KOPT-K1 (cell line): ENCODE data around the gene LINGO1.

Experiments used
- H3K27ac ChIP-seq: fragments of 200-600 bp; sonication (generic); 2 replicates; pipeline ENCODE4 v1.5.1; 2016; ENCODE audit warnings: antibody characterized with exemption, mild to moderate bottlenecking, low read depth, low read length; ENCODE audit not compliant: poor library complexity, severe bottlenecking
- H3K36me3 ChIP-seq: fragments of 200-600 bp; sonication (generic); 2 replicates; pipeline ENCODE4 v1.5.1; 2017; ENCODE audit warnings: antibody characterized with exemption, mild to moderate bottlenecking, low read length, moderate library complexity; ENCODE audit not compliant: insufficient read depth
- H3K9me3 ChIP-seq: fragments of 200-600 bp; sonication (generic); 2 replicates; pipeline ENCODE4 v1.5.1; 2017; ENCODE audit warnings: antibody characterized with exemption, low read length, mild to moderate bottlenecking; ENCODE audit not compliant: insufficient read depth, poor library complexity, severe bottlenecking

The LINGO1 gene

DNA sequence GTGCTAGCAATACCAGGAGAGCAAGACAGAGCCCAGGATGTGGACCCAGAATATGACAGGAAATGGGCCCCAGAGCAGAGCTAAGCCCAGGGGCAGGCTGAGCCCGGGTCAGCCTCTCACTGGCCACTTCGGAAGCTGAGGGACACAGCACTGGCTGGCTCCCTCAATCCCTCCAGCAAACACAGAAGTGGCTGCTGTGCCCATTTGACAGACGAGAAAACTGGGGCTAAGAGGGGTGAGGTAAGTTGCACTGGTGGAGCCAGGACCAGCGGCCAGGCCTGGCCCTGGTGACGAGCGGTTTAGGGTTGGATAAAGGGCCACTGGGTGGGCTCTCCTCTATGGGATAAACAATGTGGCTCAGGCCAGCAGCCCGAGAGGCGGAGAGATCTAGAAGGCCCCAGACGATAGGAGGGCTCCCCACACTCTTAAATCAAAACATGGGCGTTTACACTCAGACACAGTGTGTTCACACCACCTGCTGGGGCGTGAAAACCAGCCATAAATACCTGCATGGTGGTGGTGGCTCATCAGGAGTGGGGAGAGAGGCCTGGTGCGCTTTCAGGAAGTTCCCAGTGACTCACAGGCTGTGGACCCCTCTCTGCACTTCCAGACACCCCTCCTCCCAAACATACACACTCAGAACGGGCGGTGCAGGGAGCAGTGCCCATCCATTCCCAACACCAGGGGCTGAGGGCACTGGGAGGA, 12.0 kb upstream of the LINGO1 start:
- no peak overlapping the region for H3K27ac ChIP-seq
- H3K36me3 ChIP-seq = no peaks in the 10 kb centered on the region
- H3K9me3 ChIP-seq = no peaks in the 10 kb centered on the region

- H3K27ac ChIP-seq = no peak overlapping the region
- no peaks in the 10 kb centered on the region for H3K9me3 ChIP-seq
- H3K36me3 ChIP-seq = no peaks in the 10 kb centered on the region
Measured at GRCh38 chr15:77643764-77644163, 11.1 kb upstream of the LINGO1 start.

DNA sequence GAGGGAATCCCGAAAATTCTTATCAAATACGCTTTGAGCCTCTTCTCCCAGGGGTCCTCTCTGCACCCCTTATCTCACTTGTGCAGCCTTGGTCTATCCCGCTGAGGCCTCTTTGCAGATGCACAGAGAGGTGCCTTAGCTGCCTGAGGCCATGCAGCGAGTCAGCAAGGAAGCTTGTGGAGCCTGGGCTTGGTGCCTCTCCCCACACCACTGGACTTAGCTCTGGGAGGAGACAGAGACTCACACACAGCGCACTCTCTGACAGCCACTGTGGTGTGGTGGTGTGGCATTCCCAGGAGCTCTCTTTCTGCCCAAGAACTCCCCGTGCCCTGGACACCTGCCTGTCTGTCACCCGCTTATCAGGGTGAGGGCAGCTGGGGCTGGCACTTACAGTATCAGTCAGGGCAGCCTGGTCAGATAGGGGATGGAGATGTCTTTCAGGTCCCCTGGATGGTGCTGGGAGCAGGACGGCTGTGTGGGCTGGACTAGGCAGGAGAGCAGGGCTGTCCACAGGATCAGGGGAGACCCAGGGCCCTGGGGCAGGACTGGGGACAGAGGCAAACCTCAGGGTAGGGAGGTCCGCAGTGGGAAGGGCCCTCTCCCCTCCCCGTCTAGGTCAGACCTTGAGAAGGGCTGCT, 10.2 kb upstream of the LINGO1 start:
- H3K27ac ChIP-seq = no peak overlapping the region
- no peaks in the 10 kb centered on the region for H3K36me3 ChIP-seq
- no peaks in the 10 kb centered on the region for H3K9me3 ChIP-seq

DNA sequence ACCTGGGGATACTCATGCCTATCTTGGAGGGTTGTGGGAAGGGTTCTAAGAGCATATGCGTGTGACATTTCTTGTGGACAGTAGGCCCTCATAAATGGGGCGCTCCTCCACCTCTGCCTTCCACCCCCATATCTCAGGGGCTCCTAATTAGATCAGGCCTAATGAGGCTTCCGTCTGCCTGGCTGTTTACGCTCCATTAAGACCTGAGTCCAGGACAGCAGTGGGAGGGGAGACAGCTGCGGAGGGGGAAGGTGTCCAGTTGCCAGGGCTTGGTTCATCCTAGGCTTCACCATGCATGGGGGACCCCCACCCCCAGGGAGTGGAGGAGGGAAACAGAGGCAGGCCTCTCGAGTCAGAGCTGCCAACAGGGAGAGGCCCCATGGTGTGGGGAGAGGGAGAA, 9.3 kb upstream of the LINGO1 start:
- Histone ChIP-seq H3K9me3 (no peaks in the 10 kb centered on the region), H3K27ac (no peak overlapping the region), H3K36me3 (no peaks in the 10 kb centered on the region)

- H3K27ac ChIP-seq = no peak overlapping the region
- H3K36me3 ChIP-seq = no peaks in the 10 kb centered on the region
- no peaks in the 10 kb centered on the region for H3K9me3 ChIP-seq
Measured at GRCh38 chr15:77640615-77641014, 7.9 kb upstream of the LINGO1 start.

DNA sequence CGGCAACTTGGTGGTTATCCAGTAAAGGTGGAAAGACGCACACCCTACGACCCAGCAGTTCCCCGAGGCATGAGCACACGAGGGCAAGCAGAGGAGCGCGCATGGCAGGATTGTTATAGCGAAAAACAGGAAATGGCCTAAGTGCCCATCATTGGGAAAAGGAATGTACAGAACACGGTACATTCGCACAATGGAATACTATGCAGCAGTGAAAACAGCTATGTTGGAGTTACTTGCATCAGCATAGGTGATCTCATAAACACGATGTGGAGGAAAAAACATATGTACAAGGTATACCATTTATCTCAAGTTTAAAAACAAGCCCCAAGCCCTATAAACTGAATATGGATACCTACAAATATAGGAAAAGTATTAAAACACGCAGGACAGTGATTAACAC, 6.7 kb upstream of the LINGO1 start:
- no peaks in the 10 kb centered on the region for H3K9me3 ChIP-seq
- no peak overlapping the region for H3K27ac ChIP-seq
- H3K36me3 ChIP-seq = no peaks in the 10 kb centered on the region

- Histone ChIP-seq H3K27ac (no peak overlapping the region), H3K9me3 (no peaks in the 10 kb centered on the region), H3K36me3 (no peaks in the 10 kb centered on the region)
Measured at GRCh38 chr15:77637851-77638692, 5.4 kb upstream of the LINGO1 start.

DNA sequence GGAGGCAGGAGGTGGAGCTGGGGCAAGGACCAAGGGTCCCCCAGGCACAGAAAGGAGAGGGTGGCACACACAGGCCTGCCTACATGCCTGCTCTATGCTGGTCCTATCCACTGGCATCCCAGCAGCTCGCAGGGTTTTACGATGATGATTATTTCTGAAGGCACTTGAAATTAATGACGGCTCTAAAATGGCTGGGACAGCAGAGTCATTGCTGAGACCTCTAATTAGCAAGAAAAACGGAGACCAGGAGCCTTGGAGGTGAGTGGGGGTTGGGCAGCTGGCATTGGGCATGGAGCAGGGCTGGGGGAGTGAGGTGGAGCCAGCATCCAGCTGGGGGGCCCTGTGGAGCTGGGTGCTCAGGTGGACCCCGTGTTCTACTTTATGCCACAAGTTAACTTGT, 3.5 kb upstream of the LINGO1 start:
- Histone ChIP-seq H3K36me3 (no peaks in the 10 kb centered on the region), H3K27ac (no peak overlapping the region), H3K9me3 (no peaks in the 10 kb centered on the region)

DNA sequence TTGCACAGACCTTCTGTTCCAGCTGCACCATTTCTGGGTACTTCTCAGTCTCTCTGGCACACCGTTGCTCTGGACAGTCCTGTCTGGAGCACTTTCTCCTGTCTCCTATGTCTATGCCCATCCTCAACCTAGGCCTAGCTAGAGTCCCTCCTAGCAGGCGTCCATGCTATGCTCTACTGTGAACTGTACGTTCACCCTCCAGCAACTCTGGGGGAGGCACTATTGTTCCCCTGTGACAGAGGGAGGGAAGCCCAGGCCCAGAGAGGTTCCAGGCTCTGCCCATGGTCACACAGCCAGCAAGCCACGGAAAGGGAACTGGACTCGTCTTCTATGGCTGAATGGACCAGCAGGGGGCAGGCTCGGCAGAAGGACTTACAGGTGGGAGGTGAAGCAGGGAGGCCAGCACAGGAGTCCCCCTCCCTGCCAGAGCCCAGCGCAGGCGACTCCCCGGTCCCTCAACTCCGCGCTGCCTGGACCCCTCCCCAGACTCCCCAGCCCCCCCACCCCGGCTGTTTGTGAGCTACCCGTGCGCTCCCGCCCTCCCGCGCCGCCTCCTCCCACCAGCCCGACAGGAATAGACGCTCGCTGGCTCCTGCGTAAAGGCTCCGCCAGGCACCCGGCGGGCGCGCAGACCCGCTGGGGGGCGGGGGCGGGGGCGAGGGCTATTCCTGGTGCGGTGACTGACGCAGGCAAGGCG, 1.7 kb upstream of the LINGO1 start:
- no peaks in the 10 kb centered on the region for H3K9me3 ChIP-seq
- no peak overlapping the region for H3K27ac ChIP-seq
- H3K36me3 ChIP-seq = no peaks in the 10 kb centered on the region

DNA sequence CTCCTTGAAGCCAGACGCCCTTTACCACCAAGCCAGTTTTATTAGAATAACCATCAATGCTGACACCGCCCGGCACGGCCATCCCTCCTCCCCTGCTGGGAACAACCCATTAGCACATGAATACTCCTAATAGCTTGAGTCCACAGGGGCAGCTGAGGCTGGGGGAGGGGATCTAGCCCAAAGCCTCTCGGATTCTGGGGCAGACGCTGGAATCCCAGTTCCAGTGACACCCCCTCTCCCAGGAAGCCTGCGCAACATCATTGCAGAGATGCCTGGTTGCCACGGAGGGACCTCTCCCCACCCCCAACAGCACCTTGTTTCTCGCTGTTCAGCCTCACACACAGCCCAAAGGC, 1.2 kb upstream of the LINGO1 start:
- no peaks in the 10 kb centered on the region for H3K9me3 ChIP-seq
- no peak overlapping the region for H3K27ac ChIP-seq
- no peaks in the 10 kb centered on the region for H3K36me3 ChIP-seq

GRCh38 chr15:77633134-77633912, 611 bp upstream of the LINGO1 start:
- no peaks in the 10 kb centered on the region for H3K36me3 ChIP-seq
- no peaks in the 10 kb centered on the region for H3K9me3 ChIP-seq
- H3K27ac ChIP-seq = no peak overlapping the region

DNA sequence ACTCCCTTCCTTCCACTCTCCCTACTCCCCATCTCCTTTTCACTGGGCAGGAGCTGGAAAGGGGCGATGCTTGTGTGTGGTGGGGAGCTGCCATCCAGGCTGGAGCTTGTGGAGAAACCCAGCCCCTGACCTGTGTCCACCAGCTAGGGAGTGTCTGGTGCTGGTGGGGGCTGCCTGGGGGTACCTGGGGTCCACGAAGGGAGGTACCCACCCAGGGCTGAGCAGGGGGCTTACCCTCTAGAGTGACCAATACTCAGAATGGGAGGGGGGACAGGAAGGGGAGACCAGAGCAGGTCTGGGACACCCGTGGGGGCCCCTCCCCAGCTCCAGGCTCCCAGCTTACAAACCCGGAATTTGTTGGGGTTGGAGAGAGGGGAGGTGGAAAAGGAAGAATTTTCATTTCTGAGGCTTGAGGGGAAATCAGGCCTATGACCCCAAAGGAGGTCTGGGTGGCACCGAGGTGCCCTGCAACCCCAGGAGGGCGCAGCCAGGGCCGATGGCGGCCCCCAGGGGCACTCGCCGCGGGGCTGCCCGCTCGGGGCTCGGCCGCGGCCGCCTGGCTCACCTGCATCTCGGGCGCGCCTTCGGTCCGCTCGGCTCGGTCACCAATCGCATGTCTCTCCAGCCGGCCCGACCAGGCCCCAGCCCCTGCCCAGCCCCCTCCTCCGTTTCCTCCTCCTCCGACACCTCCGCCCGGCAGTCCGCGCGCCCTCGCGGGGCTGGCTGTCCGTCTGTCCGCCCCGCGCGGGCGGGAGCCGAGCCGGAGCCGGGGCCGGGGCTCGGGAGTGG, 773 bp downstream of the LINGO1 start:
- Histone ChIP-seq H3K36me3 (no peaks in the 10 kb centered on the region), H3K27ac (no peak overlapping the region), H3K9me3 (no peaks in the 10 kb centered on the region)

- no peak overlapping the region for H3K27ac ChIP-seq
Measured at GRCh38 chr15:77630956-77631744, 1.6 kb downstream of the LINGO1 start.

More at GRCh38 chr15:77630956-77631744, 1.6 kb downstream of the LINGO1 start:
- H3K9me3 ChIP-seq = no peaks in the 10 kb centered on the region
- H3K36me3 ChIP-seq = no peaks in the 10 kb centered on the region
